Measurements from ENCODE around the gene PPIE. TPM values are rescaled to one million over a fixed set of nuclear protein-coding genes. Genes with fewer than 3 reads are reported as not detected.

PPIE gene
- total and polyA plus RNA-seq, 2 of the 13 experiments (the other 11 are each of a cell fraction or from before 2014, with no cell fraction given), result 15.3 to 26.3 TPM

GRCh38 chr1:39699419-39699818 lies 39.3 kb upstream of the PPIE start (continued):
- TF ChIP-seq ZNF432 (CRISPR knock-in tag; IDR thresholded peaks at IDR 0.05; ENCODE audit: borderline replicate concordance) (no peak), NRL (CRISPR knock-in tag; IDR thresholded peaks at IDR 0.05; ENCODE audit: borderline replicate concordance) (no peak), REST (IDR thresholded peaks at IDR 0.05; ENCODE audit: borderline replicate concordance in 1 of 2, low read depth in 1 of 2, low read length in 2 of 2) (no peak), ZNF841 (CRISPR knock-in tag; IDR thresholded peaks at IDR 0.05; ENCODE audit: borderline replicate concordance) (no peak), ZNF530 (CRISPR knock-in tag; IDR thresholded peaks at IDR 0.05; ENCODE audit: low read depth) (no peak), ZNF276 (CRISPR knock-in tag; IDR thresholded peaks at IDR 0.05; ENCODE audit: low read depth) (no peak), ZNF556 (CRISPR knock-in tag; IDR thresholded peaks at IDR 0.05; ENCODE audit: borderline replicate concordance) (no peak), ATF1 (CRISPR knock-in tag; IDR thresholded peaks at IDR 0.05) (no peak)
